ENCODE measurements around the gene NGRN. TPM values are rescaled to one million over a fixed set of nuclear protein-coding genes. Genes with fewer than 3 reads are reported as not detected.
A peak's percentile ranks its signal among the peaks of the same experiment; 100 is the strongest.

Gene NGRN
- total RNA-seq, 1 donor = 88.9 TPM

GRCh38 chr15:90230610-90231009 lies 34.9 kb upstream of the NGRN start:
- H3K4me3 ChIP-seq (ENCODE audit: low read depth, low read length) = no peak overlapping the region
- TF ChIP-seq CTCF (IDR thresholded peaks at IDR 0.05; ENCODE audit: insufficient read depth, low read depth, low read length) = no peak
- no peak for DNase-seq (ENCODE audit: low read depth)

GRCh38 chr15:90231028-90232017 lies 34.1 kb upstream of the NGRN start:
- no peak for TF ChIP-seq CTCF (IDR thresholded peaks at IDR 0.05; ENCODE audit: insufficient read depth, low read depth, low read length)
- H3K4me3 ChIP-seq (ENCODE audit: low read depth, low read length) = no peak overlapping the region
- no peak for DNase-seq (ENCODE audit: low read depth)

GRCh38 chr15:90232196-90232595 lies 33.3 kb upstream of the NGRN start:
- no peak for TF ChIP-seq CTCF (IDR thresholded peaks at IDR 0.05; ENCODE audit: insufficient read depth, low read depth, low read length)
- no peak for DNase-seq (ENCODE audit: low read depth)
- H3K4me3 ChIP-seq (ENCODE audit: low read depth, low read length) = no peak overlapping the region

- DNase-seq (ENCODE audit: low read depth) = peak; percentile 37
- peak; percentile 51 for TF ChIP-seq CTCF (IDR thresholded peaks at IDR 0.05; ENCODE audit: insufficient read depth, low read depth, low read length)
- peak overlapping the region; percentile 89 for H3K4me3 ChIP-seq (ENCODE audit: low read depth, low read length)
Measured at GRCh38 chr15:90232941-90233386, 32.5 kb upstream of the NGRN start.

GRCh38 chr15:90233387-90234095 lies 31.9 kb upstream of the NGRN start, which contains the start of gene CIB1:
TSS of gene CIB1 (minus strand) at chr15:90233941. CDS start at chr15:90233885, 56 bp downstream.
- DNase-seq (ENCODE audit: low read depth) = peak; percentile 98
- H3K4me3 ChIP-seq (ENCODE audit: low read depth, low read length) = peak within 1 kb of the TSS; percentile 89
- TF ChIP-seq CTCF (IDR thresholded peaks at IDR 0.05; ENCODE audit: insufficient read depth, low read depth, low read length) = no peak

- DNase-seq (ENCODE audit: low read depth) = peak; percentile 42
- TF ChIP-seq CTCF (IDR thresholded peaks at IDR 0.05; ENCODE audit: insufficient read depth, low read depth, low read length) = no peak
- H3K4me3 ChIP-seq (ENCODE audit: low read depth, low read length) = peak within 1 kb of the TSS; percentile 89
Measured at GRCh38 chr15:90234096-90234988, 31.1 kb upstream of the NGRN start, which contains the start of gene GDPGP1. TSS of gene GDPGP1 (plus strand) at chr15:90234209. CDS start at chr15:90240909, 6,700 bp downstream.
